ENCODE results near the gene JMJD1C.

- TF ChIP-seq CTCF (conservative IDR thresholded peaks at IDR 0.05; ENCODE audit: low read length) (no peak), EZH2phosphoT487 (IDR thresholded peaks at IDR 0.05; ENCODE audit: borderline replicate concordance) (no peak)
Measured at GRCh38 chr10:63483983-63484382, 18.2 kb upstream of the JMJD1C start.

All from Loucy (cell line).